HepG2 (cell line): ENCODE results near the gene FNBP1L. TPM values are rescaled to one million over a fixed set of nuclear protein-coding genes. Genes with fewer than 3 reads are reported as not detected.

Experiments used
- ISL2 ChIP-seq: sonication (generic); formaldehyde crosslinking; IDR thresholded peaks from 2 replicates; pipeline ENCODE4 v1.5.0; 2020; ENCODE audit warnings: missing genetic modification reagents
- NFKB2 ChIP-seq: sonication (generic); formaldehyde crosslinking; IDR thresholded peaks from 2 replicates; pipeline ENCODE4 v1.4.0; 2020; ENCODE audit warnings: missing genetic modification reagents, borderline replicate concordance
- SMC3 ChIP-seq: IDR thresholded peaks from 2 replicates; pipeline ENCODE4 v1.6.1; 2011; ENCODE audit warnings: low read length, improper control_type of control experiment
- SMYD3 ChIP-seq: sonication (generic); formaldehyde crosslinking; IDR thresholded peaks from 2 replicates; pipeline ENCODE4 v1.8.1; 2023; ENCODE audit warnings: mild to moderate bottlenecking, missing genetic modification reagents
- ZNF567 ChIP-seq: sonication (generic); formaldehyde crosslinking; IDR thresholded peaks from 2 replicates; pipeline ENCODE4 v1.8.1; 2023; ENCODE audit warnings: mild to moderate bottlenecking, missing genetic modification reagents, borderline replicate concordance
- polyA plus RNA-seq, 8 experiments: library from polyadenylated mRNA; depleted of rRNA in 3 of 8; stranded (reverse) in 7 of 8; unstranded in 1 of 8; fragments of >200 nt; fragmentation: Illumina TruSeq in 4 of 8; extraction: Trizol in 4 of 8; gene quantifications; 2 replicates each; pipeline versions ENCODE4 v1.2.1 to v1.2.3, GENCODE V29; 2011 to 2016; ENCODE audit warnings: low read depth in 4 of 8, missing spikeins in 1 of 8, mixed read lengths in 1 of 8; ENCODE audit not compliant: insufficient read depth in 1 of 8
- total RNA-seq, 5 experiments: library from RNA; depleted of rRNA; stranded (reverse); fragments of >200 nt; fragmentation: Illumina TruSeq; extraction: Trizol; gene quantifications; 2 replicates each; pipeline ENCODE4 v1.2.3, GENCODE V29; 2016; ENCODE audit warnings: low read depth in 1 of 5
- TF ChIP-seq, protein P1 (sequence below), 2 experiments: fragments of 450-650 bp in 1 of 2; sonication (generic) in 1 of 2; formaldehyde crosslinking in 1 of 2; IDR thresholded peaks; 2 replicates each; pipeline versions ENCODE4 v1.6.1 to v1.8.0; 2016 to 2022; ENCODE audit warnings: antibody characterized with exemption in 1 of 2, mild to moderate bottlenecking in 1 of 2, missing genetic modification reagents in 1 of 2

FNBP1L gene
- total and polyA plus RNA-seq, 2 of the 13 experiments (the other 11 are each of a cell fraction or from before 2014, with no cell fraction given) = 24.1 to 27.1 TPM

DNA sequence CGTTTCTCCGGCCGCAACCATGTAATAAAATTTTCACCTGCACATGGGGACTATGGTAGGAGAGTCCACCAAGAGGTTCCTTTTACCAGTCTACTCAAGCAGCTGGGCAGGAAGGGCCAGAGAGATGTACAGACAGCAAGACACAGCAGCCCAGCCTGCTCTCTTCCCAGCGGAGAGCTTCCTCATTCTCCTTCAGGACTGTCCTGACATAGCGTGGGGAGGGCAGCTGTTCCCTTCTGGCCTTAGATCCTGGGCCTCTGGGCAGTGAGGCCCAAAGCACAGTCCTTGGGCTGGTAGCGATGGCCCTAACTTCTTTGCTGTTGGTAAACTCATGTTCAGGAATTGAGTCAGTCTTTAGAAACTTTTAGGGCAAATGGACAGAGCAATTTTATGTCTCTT lies 144.6 kb downstream of the FNBP1L start (continued):
- TF ChIP-seq, protein P1, sequence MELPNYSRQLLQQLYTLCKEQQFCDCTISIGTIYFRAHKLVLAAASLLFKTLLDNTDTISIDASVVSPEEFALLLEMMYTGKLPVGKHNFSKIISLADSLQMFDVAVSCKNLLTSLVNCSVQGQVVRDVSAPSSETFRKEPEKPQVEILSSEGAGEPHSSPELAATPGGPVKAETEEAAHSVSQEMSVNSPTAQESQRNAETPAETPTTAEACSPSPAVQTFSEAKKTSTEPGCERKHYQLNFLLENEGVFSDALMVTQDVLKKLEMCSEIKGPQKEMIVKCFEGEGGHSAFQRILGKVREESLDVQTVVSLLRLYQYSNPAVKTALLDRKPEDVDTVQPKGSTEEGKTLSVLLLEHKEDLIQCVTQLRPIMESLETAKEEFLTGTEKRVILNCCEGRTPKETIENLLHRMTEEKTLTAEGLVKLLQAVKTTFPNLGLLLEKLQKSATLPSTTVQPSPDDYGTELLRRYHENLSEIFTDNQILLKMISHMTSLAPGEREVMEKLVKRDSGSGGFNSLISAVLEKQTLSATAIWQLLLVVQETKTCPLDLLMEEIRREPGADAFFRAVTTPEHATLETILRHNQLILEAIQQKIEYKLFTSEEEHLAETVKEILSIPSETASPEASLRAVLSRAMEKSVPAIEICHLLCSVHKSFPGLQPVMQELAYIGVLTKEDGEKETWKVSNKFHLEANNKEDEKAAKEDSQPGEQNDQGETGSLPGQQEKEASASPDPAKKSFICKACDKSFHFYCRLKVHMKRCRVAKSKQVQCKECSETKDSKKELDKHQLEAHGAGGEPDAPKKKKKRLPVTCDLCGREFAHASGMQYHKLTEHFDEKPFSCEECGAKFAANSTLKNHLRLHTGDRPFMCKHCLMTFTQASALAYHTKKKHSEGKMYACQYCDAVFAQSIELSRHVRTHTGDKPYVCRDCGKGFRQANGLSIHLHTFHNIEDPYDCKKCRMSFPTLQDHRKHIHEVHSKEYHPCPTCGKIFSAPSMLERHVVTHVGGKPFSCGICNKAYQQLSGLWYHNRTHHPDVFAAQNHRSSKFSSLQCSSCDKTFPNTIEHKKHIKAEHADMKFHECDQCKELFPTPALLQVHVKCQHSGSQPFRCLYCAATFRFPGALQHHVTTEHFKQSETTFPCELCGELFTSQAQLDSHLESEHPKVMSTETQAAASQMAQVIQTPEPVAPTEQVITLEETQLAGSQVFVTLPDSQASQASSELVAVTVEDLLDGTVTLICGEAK (IDR thresholded peaks at IDR 0.05) = no peak
- TF ChIP-seq, protein P1 (CRISPR knock-in tag; IDR thresholded peaks at IDR 0.05) = 0 out of 2 replicates have a peak, but pooled peaks have one; percentile 4
- TF ChIP-seq SMYD3 (CRISPR knock-in tag) (no peak), ISL2 (CRISPR knock-in tag) (no peak), ZNF567 (CRISPR knock-in tag) (no peak), NFKB2 (CRISPR knock-in tag) (0 out of 2 replicates have a peak, but pooled peaks have one; percentile 2), SMC3 (no peak)
